ENCODE results near the gene SPAG9. TPM values are rescaled to one million over a fixed set of nuclear protein-coding genes. Genes with fewer than 3 reads are reported as not detected.

The SPAG9 gene
- total and polyA plus RNA-seq, 2 of the 8 experiments (the other 6 are each of a cell fraction or from before 2014, with no cell fraction given), result 9.8 to 63.8 TPM

- TF ChIP-seq CHD7 (IDR thresholded peaks at IDR 0.05; ENCODE audit: insufficient replicate concordance, low read length), result no peak
- TF ChIP-seq POU5F1 (IDR thresholded peaks at IDR 0.05; ENCODE audit: low read depth, low read length), result no peak
Observed at GRCh38 chr17:50918071-50918932, 202.4 kb downstream of the SPAG9 start (continued).

Measured in H1 (cell line).